Measurements from ENCODE around the gene MT2A. TPM values are rescaled to one million over a fixed set of nuclear protein-coding genes. Genes with fewer than 3 reads are reported as not detected.

The MT2A gene
- polyA plus RNA-seq, 1 donor from 2014 or later = not detected

DNA sequence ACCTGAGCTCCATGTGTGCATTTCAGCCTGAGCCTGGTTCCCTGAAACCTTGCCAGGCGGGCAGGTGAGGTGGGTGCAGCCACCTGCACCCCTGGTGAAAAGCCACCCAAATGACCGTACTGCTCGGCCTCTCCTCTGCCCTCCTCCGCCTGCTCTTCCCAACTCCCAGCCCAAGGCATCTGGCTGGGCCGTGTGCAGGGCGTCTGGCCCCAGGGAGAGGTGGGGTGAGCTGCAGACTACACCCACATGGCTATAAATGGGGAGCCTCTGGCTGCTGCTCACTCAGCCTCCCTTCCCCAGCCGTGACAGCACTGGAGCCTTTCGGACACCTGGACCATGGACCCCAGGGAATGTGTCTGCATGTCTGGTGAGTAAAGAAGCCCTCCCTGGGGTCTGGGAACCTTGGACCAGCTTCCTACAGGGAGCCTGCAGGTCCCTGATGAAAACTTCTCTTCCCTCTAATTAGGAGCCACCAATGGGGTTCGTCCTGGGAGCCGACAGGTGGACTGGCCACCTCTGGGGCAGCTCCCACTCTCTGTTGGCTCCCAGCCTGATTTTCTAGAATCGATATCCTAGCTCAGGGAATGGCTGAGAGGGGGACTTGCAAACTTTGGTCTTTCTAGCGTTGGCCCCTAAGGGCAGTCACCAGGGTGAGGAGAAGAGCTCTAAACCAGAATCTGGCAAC is 43.4 kb upstream of the MT2A start, which contains the start of gene MT4:
Gene MT4 (plus strand): TSS at position 281 of the 685 bp plus-strand sequence. CDS start 56 bp downstream, at position 337.
- no peak within 1 kb of the TSS for H2AFZ ChIP-seq (ENCODE audit: low read depth, low read length)
- no peak within 1 kb of the TSS for H3K4me2 ChIP-seq (ENCODE audit: low read length)
- no peaks in the 10 kb centered on the region for H3K9me3 ChIP-seq (ENCODE audit: low read length)
- no peaks in the 10 kb centered on the region for H3K36me3 ChIP-seq (ENCODE audit: insufficient read depth, low read length)
- TF ChIP-seq MXI1 (conservative IDR thresholded peaks at IDR 0.05; ENCODE audit: poor library complexity, severe bottlenecking) = no peak
- TF ChIP-seq POLR2AphosphoS5 (IDR thresholded peaks at IDR 0.05) = no peak
- TF ChIP-seq TAF1 (IDR thresholded peaks at IDR 0.05; ENCODE audit: low read depth) = no peak
- TF ChIP-seq, protein P1, sequence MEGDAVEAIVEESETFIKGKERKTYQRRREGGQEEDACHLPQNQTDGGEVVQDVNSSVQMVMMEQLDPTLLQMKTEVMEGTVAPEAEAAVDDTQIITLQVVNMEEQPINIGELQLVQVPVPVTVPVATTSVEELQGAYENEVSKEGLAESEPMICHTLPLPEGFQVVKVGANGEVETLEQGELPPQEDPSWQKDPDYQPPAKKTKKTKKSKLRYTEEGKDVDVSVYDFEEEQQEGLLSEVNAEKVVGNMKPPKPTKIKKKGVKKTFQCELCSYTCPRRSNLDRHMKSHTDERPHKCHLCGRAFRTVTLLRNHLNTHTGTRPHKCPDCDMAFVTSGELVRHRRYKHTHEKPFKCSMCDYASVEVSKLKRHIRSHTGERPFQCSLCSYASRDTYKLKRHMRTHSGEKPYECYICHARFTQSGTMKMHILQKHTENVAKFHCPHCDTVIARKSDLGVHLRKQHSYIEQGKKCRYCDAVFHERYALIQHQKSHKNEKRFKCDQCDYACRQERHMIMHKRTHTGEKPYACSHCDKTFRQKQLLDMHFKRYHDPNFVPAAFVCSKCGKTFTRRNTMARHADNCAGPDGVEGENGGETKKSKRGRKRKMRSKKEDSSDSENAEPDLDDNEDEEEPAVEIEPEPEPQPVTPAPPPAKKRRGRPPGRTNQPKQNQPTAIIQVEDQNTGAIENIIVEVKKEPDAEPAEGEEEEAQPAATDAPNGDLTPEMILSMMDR (IDR thresholded peaks at IDR 0.05; ENCODE audit: poor library complexity, severe bottlenecking) = no peak
- TF ChIP-seq, protein P2, sequence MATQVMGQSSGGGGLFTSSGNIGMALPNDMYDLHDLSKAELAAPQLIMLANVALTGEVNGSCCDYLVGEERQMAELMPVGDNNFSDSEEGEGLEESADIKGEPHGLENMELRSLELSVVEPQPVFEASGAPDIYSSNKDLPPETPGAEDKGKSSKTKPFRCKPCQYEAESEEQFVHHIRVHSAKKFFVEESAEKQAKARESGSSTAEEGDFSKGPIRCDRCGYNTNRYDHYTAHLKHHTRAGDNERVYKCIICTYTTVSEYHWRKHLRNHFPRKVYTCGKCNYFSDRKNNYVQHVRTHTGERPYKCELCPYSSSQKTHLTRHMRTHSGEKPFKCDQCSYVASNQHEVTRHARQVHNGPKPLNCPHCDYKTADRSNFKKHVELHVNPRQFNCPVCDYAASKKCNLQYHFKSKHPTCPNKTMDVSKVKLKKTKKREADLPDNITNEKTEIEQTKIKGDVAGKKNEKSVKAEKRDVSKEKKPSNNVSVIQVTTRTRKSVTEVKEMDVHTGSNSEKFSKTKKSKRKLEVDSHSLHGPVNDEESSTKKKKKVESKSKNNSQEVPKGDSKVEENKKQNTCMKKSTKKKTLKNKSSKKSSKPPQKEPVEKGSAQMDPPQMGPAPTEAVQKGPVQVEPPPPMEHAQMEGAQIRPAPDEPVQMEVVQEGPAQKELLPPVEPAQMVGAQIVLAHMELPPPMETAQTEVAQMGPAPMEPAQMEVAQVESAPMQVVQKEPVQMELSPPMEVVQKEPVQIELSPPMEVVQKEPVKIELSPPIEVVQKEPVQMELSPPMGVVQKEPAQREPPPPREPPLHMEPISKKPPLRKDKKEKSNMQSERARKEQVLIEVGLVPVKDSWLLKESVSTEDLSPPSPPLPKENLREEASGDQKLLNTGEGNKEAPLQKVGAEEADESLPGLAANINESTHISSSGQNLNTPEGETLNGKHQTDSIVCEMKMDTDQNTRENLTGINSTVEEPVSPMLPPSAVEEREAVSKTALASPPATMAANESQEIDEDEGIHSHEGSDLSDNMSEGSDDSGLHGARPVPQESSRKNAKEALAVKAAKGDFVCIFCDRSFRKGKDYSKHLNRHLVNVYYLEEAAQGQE (IDR thresholded peaks at IDR 0.05; ENCODE audit: borderline replicate concordance) = no peak
- no peak for TF ChIP-seq SMC3 (conservative IDR thresholded peaks at IDR 0.05; ENCODE audit: poor library complexity)
- TF ChIP-seq RAD21 (conservative IDR thresholded peaks at IDR 0.05) = no peak
- TF ChIP-seq EP300 (conservative IDR thresholded peaks at IDR 0.05; ENCODE audit: poor library complexity, severe bottlenecking) = no peak
- TF ChIP-seq EZH2 (IDR thresholded peaks at IDR 0.05; ENCODE audit: borderline replicate concordance, insufficient read depth, low read length, poor library complexity, severe bottlenecking) = no peak
- no peaks in the 10 kb centered on the region for H4K20me1 ChIP-seq (ENCODE audit: insufficient read depth)
- no peak within 1 kb of the TSS for H3K4me3 ChIP-seq (ENCODE audit: low read length)
- no peaks in the 10 kb centered on the region for H3F3A ChIP-seq (ENCODE audit: insufficient read depth, low read length, poor library complexity, severe bottlenecking)
- H3K79me2 ChIP-seq (replicated peaks; ENCODE audit: insufficient read depth, low read length) = no peaks in the 10 kb centered on the region
- H3K27ac ChIP-seq (ENCODE audit: low read length) = no peak within 1 kb of the TSS
- H3K9me2 ChIP-seq (ENCODE audit: insufficient read depth, low read length) = no peaks in the 10 kb centered on the region
- H3K9ac ChIP-seq (ENCODE audit: low read length) = no peak within 1 kb of the TSS
- H3K27me3 ChIP-seq (ENCODE audit: insufficient read depth, low read depth, low read length) = no peaks in the 10 kb centered on the region

DNA sequence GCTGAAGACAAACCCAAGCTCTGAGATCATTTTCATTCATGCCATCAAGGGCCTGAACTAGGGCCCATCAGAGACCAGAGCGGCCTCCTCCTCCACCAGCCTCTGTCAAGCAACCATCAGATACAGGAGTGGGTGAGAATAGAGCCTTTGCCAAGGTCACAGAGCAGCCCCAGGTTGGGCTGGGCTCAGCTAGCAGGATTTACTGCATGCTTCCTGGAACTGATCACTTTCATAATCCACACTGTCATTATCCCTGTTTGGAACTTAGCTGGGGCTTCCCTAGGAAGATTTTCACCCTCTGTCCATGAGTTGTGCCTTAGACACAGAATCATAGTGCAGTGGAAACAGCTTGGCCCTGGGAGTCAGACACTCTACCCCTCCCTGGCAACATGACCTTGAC is 38.4 kb upstream of the MT2A start:
- Histone ChIP-seq H3K27me3 (ENCODE audit: insufficient read depth, low read depth, low read length) (no peaks in the 10 kb centered on the region), H3K36me3 (ENCODE audit: insufficient read depth, low read length) (no peaks in the 10 kb centered on the region), H3K4me2 (ENCODE audit: low read length) (no peak overlapping the region), H3K9ac (ENCODE audit: low read length) (no peak overlapping the region), H3K4me3 (ENCODE audit: low read length) (no peak overlapping the region), H3K9me2 (ENCODE audit: insufficient read depth, low read length) (no peaks in the 10 kb centered on the region), H3F3A (ENCODE audit: insufficient read depth, low read length, poor library complexity, severe bottlenecking) (no peaks in the 10 kb centered on the region), H4K20me1 (ENCODE audit: insufficient read depth) (no peaks in the 10 kb centered on the region), H2AFZ (ENCODE audit: low read depth, low read length) (no peak overlapping the region), H3K9me3 (ENCODE audit: low read length) (no peaks in the 10 kb centered on the region), H3K27ac (ENCODE audit: low read length) (no peak overlapping the region), H3K79me2 (replicated peaks; ENCODE audit: insufficient read depth, low read length) (no peaks in the 10 kb centered on the region)
- TF ChIP-seq POLR2AphosphoS5 (IDR thresholded peaks at IDR 0.05) = no peak
- TF ChIP-seq RAD21 (conservative IDR thresholded peaks at IDR 0.05) = no peak
- TF ChIP-seq, protein P2 (IDR thresholded peaks at IDR 0.05; ENCODE audit: borderline replicate concordance) = no peak
- no peak for TF ChIP-seq TAF1 (IDR thresholded peaks at IDR 0.05; ENCODE audit: low read depth)
- no peak for TF ChIP-seq EZH2 (IDR thresholded peaks at IDR 0.05; ENCODE audit: borderline replicate concordance, insufficient read depth, low read length, poor library complexity, severe bottlenecking)
- TF ChIP-seq SMC3 (conservative IDR thresholded peaks at IDR 0.05; ENCODE audit: poor library complexity) = no peak
- no peak for TF ChIP-seq MXI1 (conservative IDR thresholded peaks at IDR 0.05; ENCODE audit: poor library complexity, severe bottlenecking)
- TF ChIP-seq, protein P1 (IDR thresholded peaks at IDR 0.05; ENCODE audit: poor library complexity, severe bottlenecking) = no peak
- no peak for TF ChIP-seq EP300 (conservative IDR thresholded peaks at IDR 0.05; ENCODE audit: poor library complexity, severe bottlenecking)

Data from neural cell (in vitro differentiated cells).